Measurements from ENCODE around the gene INPP4A.
A peak's percentile ranks its signal among the peaks of the same experiment; 100 is the strongest.

The INPP4A gene

GRCh38 chr2:98563394-98563793, 118.7 kb downstream of the INPP4A start:
- H3K4me3 ChIP-seq (ENCODE audit: control insufficient read depth, low read depth, low read length) = no peak overlapping the region
- DNase-seq (ENCODE audit: low read depth) = no peak
- TF ChIP-seq, protein P1, sequence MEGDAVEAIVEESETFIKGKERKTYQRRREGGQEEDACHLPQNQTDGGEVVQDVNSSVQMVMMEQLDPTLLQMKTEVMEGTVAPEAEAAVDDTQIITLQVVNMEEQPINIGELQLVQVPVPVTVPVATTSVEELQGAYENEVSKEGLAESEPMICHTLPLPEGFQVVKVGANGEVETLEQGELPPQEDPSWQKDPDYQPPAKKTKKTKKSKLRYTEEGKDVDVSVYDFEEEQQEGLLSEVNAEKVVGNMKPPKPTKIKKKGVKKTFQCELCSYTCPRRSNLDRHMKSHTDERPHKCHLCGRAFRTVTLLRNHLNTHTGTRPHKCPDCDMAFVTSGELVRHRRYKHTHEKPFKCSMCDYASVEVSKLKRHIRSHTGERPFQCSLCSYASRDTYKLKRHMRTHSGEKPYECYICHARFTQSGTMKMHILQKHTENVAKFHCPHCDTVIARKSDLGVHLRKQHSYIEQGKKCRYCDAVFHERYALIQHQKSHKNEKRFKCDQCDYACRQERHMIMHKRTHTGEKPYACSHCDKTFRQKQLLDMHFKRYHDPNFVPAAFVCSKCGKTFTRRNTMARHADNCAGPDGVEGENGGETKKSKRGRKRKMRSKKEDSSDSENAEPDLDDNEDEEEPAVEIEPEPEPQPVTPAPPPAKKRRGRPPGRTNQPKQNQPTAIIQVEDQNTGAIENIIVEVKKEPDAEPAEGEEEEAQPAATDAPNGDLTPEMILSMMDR (IDR thresholded peaks at IDR 0.05; ENCODE audit: control insufficient read depth, insufficient read depth, low read depth, low read length, missing control alignments) = no peak

DNA sequence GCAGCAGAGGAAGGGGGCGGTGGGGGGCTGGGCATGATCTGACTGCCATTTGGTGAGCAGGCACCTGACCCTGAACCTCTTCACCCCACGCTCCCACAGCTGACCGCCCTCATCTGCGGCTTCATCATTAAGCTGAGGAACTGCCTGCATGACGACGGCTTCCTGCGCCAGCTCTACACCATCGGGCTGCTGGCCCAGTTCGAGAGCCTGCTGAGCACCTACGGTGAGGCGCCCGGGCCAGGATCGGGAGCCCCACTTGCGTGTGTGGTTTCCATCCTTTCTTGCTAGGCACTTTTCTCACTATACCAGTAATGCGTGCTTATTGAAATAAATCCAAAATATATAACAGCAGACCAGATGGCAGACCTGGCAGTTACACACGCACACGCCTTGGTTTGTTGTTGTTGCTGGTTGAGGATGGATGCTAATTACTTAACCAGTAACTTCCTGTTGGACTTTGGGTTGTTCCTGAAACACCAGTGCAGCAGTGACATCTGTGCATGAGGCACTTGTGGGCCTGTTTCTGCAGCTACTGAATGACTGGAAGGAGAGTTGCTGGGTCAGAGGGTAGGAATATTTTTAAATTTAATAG, 120.0 kb downstream of the INPP4A start:
- TF ChIP-seq, protein P1 (IDR thresholded peaks at IDR 0.05; ENCODE audit: control insufficient read depth, insufficient read depth, low read depth, low read length, missing control alignments) = no peak
- no peak overlapping the region for H3K4me3 ChIP-seq (ENCODE audit: control insufficient read depth, low read depth, low read length)
- no peak for DNase-seq (ENCODE audit: low read depth)

DNA sequence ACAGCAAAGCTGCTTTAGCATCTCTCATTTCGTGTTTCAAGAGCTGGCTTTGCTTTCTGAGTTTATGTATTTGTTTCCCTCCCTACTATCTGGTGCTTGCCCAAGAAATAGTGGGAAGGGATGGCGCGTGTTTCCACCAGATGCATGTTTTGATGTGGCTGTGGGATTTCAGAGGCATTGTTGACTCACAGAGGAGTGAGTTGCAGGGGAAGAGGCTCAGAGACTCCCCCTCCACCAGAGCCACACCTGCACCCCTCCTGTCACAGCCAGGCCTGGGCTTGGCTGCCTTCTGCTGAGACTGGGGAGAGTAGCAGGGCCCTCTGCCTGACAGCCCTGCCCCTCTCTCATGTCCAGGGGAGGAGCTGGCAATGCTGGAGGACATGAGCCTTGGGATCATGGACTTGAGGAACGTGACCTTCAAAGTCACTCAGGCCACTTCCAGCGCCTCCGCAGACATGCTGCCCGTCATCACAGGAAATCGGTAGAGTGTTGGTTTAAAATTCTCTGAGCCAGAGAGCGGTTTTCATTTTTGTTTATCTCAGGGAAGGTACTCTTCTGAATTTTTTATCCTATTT, 120.7 kb downstream of the INPP4A start:
- TF ChIP-seq, protein P1 (IDR thresholded peaks at IDR 0.05; ENCODE audit: control insufficient read depth, insufficient read depth, low read depth, low read length, missing control alignments) = no peak
- DNase-seq (ENCODE audit: low read depth) = no peak

GRCh38 chr2:98565941-98566340, 121.3 kb downstream of the INPP4A start:
- H3K4me3 ChIP-seq (ENCODE audit: control insufficient read depth, low read depth, low read length) = no peak overlapping the region
- DNase-seq (ENCODE audit: low read depth) = no peak
- TF ChIP-seq, protein P1 (IDR thresholded peaks at IDR 0.05; ENCODE audit: control insufficient read depth, insufficient read depth, low read depth, low read length, missing control alignments) = no peak

More for the DNA sequence above, 120.7 kb downstream of the INPP4A start:
- no peak overlapping the region for H3K4me3 ChIP-seq (ENCODE audit: control insufficient read depth, low read depth, low read length)

DNA sequence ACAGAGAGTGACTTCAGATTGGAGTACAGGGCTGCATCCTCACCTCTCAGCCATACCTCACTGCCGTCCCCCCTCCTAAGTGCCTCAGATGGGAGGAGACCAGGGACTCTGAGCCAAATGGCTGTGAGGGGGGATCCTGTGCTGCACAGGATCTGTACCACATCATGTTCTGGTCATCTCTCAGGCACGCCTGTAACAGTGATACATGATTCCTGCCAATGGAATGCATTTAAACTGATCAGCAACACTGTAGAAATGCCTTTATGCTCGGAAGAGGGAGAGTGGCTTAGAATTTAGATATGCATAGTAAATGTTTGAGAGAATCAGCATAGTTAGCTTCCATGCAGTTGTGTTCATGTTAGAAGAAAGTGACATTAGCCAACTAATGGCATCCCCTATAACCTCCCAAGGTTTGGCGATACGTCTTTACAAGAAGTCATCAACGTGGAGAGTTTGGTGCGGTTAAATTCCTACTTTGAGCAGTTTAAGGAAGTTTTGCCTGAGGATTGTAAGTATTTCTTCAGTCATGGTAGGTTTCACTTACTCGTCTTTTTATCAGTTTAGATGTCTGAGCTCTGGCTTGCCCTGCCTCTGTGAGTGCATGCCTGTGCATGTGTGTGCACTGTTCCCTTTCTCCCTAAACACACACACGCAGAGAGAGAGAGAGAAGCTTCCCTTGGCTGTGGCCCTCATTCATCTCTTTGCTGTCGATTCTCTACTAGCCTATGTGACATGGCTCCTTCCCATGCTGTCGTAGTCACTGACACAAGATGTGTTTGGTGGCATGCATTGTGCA, 123.7 kb downstream of the INPP4A start:
- no peak overlapping the region for H3K4me3 ChIP-seq (ENCODE audit: control insufficient read depth, low read depth, low read length)
- TF ChIP-seq, protein P1 (IDR thresholded peaks at IDR 0.05; ENCODE audit: control insufficient read depth, insufficient read depth, low read depth, low read length, missing control alignments) = no peak
- peak; percentile 20 for DNase-seq (ENCODE audit: low read depth)

- TF ChIP-seq, protein P1 (IDR thresholded peaks at IDR 0.05; ENCODE audit: control insufficient read depth, insufficient read depth, low read depth, low read length, missing control alignments) = peak; percentile 73
- no peak for DNase-seq (ENCODE audit: low read depth)
- no peak overlapping the region for H3K4me3 ChIP-seq (ENCODE audit: control insufficient read depth, low read depth, low read length)
Observed at GRCh38 chr2:98569197-98569793, 124.6 kb downstream of the INPP4A start.

All from AG09309 (cell line).